GM18868 (cell line): ENCODE data around the gene CEP162.
"Not testable (repeated sequence)": the region's sequence is repeated elsewhere in the genome, so short reads cannot be mapped to it uniquely, and the experiment has no call there.

Experiments used
- ATAC-seq: cut with Tn5 transposase; IDR thresholded peaks from one replicate; pipeline ENCODE4 v1.9.1; 2021; ENCODE audit warnings: mild to moderate bottlenecking, moderate library complexity; ENCODE audit not compliant: unreplicated experiment

The CEP162 gene

GRCh38 chr6:84164328-84164727 is 63.1 kb downstream of the CEP162 start:
- ATAC-seq = not testable (repeated sequence)

- no peak for ATAC-seq
These were observed 66.3 kb downstream of the CEP162 start for GRCh38 chr6:84161190-84161589.

GRCh38 chr6:84156306-84156705 is 71.1 kb downstream of the CEP162 start:
- ATAC-seq = no peak

GRCh38 chr6:84151669-84152068 is 75.8 kb downstream of the CEP162 start:
- ATAC-seq = peak; percentile 48

- ATAC-seq = peak; percentile 89
These were observed 76.7 kb downstream of the CEP162 start for GRCh38 chr6:84150705-84151104.

- ATAC-seq = no peak
These were observed 85.9 kb downstream of the CEP162 start for GRCh38 chr6:84141521-84141920.

- no peak for ATAC-seq
These were observed 88.1 kb downstream of the CEP162 start for GRCh38 chr6:84139311-84139710.

GRCh38 chr6:84137989-84138575 is 89.4 kb downstream of the CEP162 start:
- peak; percentile 53 for ATAC-seq

GRCh38 chr6:84137051-84137375 is 90.4 kb downstream of the CEP162 start:
- no peak for ATAC-seq

- ATAC-seq = no peak
These were observed 90.9 kb downstream of the CEP162 start for GRCh38 chr6:84136364-84137050.

- ATAC-seq = no peak
These were observed 92.2 kb downstream of the CEP162 start for GRCh38 chr6:84135291-84135690.

GRCh38 chr6:84133385-84133784 is 94.1 kb downstream of the CEP162 start:
- ATAC-seq = not testable (repeated sequence)

GRCh38 chr6:84129588-84129987 is 97.9 kb downstream of the CEP162 start:
- not testable (repeated sequence) for ATAC-seq

GRCh38 chr6:84123186-84123585 is 104.3 kb downstream of the CEP162 start:
- peak; percentile 78 for ATAC-seq

- ATAC-seq = no peak
These were observed 108.2 kb downstream of the CEP162 start for GRCh38 chr6:84119277-84119676.

- ATAC-seq = peak; percentile 66
These were observed 109.3 kb downstream of the CEP162 start for GRCh38 chr6:84118191-84118590.

GRCh38 chr6:84114933-84115594 is 112.4 kb downstream of the CEP162 start:
- not testable (repeated sequence) for ATAC-seq

GRCh38 chr6:84111351-84111750 is 116.1 kb downstream of the CEP162 start:
- ATAC-seq = not testable (repeated sequence)

GRCh38 chr6:84107495-84107894 is 119.9 kb downstream of the CEP162 start:
- ATAC-seq = no peak

GRCh38 chr6:84105215-84105924 is 122.1 kb downstream of the CEP162 start:
- not testable (repeated sequence) for ATAC-seq

GRCh38 chr6:84103029-84103428 is 124.4 kb downstream of the CEP162 start:
- no peak for ATAC-seq

- no peak for ATAC-seq
These were observed 132.3 kb downstream of the CEP162 start for GRCh38 chr6:84095156-84095555.
